Activated T-helper 9 cell treated with anti-CD3 and anti-CD28 coated beads, Interleukin-2, amount 50 U/mL, for 16 hours (primary cell): ENCODE data around the gene DNAJC5G.
"Not testable (repeated sequence)": the region's sequence is repeated elsewhere in the genome, so short reads cannot be mapped to it uniquely, and the experiment has no call there.

ENCODE experiments used
- DNase-seq: peaks from one replicate; pipeline ENCODE4 v3.0.0-alpha.2; 2020; ENCODE audit warnings: low read depth

Gene DNAJC5G

DNA sequence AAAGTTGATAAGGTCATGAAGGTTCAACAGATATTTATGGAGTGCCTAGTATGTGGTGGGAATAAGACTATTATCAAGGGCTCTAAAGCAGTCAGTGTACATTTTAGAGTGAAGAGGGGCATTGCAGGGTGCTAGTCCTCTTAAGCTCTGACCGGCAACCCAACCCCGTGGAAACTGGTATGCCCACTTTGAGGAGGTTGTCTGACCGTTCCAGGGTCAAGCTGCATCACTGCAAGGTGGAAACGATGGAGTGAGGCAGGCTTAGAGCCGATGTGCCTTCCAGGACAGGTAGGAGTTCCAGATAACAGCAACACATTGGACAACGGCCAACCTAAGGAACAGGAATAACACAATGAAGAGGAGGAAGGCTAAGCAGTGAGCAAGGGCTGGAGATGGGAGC lies 34.4 kb downstream of the DNAJC5G start:
- no peak for DNase-seq

DNA sequence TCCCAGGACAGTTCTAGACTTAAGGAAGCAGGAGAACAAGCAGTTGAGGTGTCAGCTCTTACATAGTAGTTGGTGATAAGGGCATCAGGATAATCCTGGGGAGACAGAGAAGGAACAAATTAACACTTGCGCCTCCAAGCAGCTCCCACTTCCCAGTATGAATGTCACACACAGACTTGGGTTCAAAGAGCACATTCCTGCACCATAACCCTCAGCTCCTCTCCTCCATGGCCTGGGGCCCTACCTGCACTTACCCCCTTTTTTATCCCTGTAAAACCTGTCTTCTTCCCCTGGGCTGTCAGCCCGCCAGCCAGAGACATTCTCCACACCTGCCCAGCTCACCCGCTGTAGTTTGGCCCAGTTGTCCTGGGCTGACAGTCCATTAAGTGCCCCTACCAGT lies 36.9 kb downstream of the DNAJC5G start:
- DNase-seq: no peak

DNA sequence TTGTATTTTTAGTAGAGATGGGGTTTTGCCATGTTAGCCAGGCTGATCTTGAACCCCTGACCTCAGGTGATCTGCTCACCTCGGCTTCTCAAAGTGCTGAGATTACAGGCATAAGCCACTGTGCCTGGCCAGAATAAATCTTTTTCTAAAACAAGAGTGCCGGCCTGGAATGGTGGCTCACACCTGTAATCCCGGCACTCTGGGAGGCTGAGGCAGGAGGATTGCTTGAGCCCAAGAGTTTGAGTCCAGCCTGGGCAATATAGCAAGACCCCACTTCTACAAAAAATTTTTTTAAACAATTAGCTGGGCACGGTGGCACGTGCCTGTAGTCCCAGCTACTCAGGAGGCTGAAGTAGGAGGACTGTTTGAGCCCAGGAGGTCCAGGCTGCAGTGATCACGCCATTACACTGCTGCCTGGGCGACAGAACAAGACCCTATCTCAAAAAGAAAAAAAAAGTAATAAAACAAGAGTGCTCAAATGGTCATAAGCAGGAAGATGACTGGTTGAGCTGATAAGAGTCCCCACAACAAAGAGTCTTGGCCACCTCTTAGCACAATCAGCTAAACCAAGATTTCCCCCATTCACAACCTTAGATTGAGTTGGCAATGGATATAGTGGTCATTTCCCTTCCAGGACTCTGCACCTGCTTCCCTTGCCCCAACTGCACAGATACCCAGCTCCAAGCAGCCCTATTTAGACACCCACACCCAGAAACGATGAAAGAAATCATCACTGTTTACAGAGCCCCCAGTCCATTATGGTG lies 38.8 kb downstream of the DNAJC5G start:
- DNase-seq: no peak

DNA sequence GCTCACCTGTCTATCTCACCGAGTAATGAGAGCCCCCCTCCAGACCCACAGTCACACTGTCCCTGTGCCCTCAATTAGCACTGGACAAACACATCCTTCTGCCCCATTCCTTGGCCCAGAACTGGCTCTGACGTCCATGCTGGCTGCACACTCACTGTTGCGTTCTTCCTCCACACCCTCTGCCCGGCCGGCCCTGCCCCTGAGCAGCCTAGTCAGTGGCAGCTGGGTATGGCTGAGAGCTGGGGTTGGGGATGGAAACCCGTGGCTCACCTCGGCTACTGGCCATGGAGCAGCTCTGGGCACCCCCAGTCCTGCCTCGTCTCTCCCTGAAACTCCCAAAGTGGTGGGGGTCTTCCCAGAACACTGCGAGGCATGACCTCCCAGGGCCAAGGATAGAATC lies 39.5 kb downstream of the DNAJC5G start:
- no peak for DNase-seq

DNA sequence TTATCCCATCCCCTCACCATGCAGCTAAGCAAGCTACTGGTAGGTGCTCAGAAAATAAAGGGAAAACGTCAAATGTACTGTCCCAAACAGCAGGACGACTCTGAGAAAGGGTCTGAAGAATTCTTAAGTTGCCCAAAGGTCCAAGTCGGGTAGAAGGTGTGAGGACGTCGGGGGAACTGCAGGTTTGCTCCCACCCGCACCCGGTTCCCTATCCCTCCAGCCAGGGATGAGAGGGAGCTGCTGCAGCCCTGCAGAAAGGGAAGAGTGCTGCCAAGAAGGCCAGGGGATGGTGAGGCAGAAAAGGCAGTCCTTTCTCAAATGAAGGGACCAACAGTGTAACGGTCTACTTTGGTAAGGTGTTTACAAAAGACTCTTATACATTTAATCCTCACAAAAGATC lies 39.9 kb downstream of the DNAJC5G start:
- DNase-seq: no peak

DNA sequence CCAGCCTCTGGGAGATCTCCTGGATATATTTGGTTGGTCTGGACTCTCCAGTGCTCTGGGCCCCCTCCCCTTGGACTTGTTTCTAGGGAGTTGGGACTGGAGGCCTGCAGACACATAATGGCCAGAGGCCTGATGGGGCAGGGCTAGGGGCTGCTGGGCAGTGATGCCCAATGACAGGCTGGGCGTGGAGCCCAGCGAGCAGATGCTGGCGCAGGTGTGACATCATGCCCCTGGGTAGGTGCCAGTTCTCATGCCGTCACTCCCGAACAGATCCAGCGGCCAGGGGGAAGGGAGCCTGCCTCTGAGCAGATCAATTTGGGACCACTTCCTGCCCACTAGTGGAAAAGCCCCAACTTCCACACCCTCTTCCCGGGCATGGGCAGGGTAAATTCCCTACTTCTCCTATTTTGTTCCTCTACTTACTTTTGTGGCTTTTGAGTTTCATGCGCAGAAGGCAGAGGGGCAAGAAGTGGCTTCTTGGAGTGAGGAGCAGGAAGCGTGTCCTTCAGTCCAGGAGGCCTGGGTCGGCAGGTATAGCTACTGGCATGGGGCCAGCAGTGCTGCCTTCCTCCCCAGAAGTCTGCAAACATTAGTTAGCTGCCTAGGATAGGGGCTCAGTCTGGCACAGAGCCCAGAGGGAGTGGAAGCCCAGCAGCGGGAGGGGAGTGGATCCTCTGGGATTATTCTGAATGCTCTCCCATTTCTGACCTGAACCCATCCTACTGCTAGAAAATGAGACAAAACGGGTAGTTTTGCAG lies 41.6 kb downstream of the DNAJC5G start:
- no peak for DNase-seq

DNA sequence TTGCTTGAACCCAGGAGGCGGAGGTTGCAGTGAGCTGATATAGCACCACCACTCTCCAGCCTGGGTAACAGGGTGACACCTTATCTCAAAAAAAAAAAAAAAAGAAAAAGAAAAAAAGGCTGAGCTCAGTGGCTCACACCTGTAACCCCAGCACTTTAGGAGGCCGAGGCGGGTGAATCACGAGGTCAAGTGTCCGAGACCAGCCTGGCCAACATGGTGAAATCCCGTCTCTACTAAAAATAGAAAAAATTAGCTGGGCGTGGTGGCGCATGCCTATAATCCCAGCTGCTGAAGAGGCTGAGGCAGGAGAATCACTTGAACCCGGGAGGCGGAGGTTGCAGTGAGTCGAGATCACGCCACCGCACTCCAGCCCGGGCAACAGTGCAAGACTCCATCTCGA lies 44.6 kb downstream of the DNAJC5G start:
- not testable (repeated sequence) for DNase-seq

DNA sequence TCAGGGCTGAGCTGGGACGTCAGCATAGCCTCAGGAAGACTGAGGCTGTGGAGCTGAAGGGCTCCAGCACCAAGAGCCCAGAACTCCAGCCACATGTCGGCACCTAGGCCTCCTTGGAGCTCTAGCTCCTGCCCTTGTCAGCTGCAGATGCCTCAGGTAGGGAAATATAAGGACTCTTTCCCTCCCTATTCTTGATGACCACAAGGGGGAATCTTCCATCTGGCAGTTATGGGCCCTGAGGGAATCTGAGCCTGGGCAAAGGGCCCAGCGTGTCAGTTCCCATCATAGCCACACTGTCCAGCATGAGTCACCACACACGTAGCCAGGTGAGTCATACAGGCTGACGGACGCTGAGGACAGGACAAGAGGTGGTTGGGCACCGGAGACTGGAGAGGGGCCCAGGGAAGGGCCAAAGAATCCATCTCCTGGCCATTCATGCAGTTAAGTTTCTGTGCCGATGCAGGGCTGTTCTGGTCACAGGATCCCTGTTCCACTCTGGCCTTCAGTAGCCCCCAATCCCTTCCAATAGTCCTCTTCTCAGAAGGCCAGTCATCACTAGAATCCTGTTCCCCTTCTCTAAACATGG lies 45.8 kb downstream of the DNAJC5G start:
- DNase-seq: no peak

DNA sequence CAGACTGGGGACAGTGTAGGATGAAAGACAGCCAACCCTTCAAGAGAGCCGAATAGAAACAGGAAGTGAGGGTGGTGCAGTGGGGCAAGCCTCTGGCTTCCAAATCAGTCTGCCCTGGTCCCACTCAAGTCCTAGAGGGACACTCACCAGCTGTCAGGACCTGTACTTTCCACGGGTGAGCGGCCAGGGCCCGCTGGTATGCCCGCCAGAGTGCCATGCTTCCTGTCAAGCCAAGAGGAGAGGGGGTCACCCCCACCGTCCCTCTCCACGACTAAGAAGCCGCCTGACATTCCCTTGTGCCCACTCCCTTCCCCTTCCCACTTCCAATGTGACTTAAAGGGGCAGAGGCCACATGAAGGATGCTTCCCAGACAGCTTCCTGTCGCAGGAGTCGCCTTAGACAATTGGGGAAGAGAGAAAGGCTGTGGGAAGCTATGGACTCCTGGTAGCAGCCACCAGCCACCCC lies 47.1 kb downstream of the DNAJC5G start:
- no peak for DNase-seq

DNA sequence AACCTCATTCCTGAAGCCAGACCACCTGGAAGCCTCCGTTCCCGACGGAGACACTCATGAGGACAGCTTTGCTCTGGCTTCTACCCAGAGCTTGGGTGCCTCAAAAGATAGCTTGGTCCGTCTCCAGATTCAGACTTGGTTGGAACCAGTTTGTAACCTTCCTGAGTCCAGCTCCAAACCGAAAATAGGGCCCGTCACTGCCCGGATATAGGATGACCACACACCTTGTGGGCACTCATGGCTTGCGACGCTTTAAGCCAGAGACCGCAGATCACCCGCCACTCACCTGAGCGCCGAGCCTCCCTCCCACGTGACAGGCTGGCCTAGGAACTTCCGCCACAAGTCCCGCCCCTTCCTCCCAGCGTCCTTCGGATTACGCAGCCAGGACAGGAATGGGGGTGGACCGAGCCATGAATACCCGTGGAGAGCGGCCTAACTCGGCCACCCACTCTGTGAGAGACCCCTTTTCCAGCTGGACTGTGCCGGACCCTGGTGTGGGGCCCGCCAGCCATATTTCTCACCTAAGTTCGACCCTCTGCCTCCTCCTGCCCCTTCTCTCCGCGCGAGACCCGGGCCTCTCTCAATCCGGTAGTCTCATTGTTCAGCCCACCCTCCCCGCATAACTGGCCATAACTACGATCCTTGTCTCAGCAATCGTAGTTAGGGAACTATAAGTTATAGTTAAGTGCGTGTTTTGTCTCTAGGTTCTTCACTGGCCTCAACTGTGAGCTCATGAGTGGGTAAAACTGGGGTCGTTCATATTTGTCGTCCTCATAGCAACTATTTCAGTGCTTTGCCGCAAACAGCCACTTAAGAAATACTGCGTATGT lies 47.7 kb downstream of the DNAJC5G start, which contains the start of gene MPV17:
Gene MPV17 (minus strand): TSS at position 332 of the 830 bp plus-strand sequence. CDS start 580 bp downstream, outside the sequence.
- peak; percentile 82 for DNase-seq

DNA sequence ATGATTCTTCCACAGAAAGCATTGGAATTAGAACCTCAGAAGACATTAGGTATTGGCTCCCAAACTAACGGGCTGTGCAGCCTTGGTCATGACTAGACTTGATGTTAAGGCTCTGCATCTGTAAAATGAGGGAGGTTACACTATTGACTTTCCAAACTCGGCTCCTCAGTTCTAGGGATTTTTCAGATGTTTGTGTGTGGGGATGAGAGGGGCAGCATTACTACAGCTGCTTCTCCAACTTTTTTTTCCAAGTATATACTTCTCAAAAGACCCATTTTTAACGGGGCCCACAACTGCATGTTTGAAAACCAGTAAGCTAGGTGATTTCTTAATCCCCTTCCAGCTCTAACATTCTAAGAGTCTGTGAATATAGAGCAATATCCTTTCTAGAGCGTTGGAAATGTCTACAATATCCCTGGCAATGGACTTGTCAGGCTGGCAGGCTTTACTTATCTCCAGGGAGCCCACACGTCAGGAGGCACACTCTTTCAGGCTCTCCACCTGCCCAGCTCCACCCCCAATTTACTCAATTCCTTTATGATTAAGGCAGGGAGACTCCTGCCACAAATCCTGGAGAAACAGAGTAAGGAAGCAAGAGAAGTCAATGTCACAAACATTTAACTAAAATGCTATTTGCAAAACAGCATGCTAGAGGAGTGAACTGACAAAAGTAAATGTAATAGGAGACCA lies 48.5 kb downstream of the DNAJC5G start:
- DNase-seq: no peak

DNA sequence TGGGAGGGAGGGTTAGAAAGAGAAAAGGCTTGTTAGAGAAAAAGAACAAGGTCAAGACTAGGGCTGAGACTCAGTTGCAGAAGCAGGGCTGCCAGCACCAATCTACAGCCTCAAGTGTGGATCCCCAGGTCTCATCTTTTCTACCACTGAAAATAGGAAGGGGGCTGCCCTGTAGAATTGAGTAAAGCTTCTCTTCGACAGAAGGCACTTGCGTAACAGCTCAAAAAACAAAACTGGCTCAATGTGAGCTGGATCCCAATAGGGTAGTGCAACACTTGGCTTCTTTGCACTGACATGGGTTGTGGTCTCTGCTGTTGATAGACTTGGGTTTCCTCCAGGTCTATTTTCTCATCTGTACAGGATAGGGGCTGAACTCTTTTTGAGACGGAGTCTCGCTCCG lies 49.5 kb downstream of the DNAJC5G start:
- DNase-seq: no peak
